Activated CD4-positive, alpha-beta T cell treated with anti-CD3 and anti-CD28 coated beads, Interleukin-2, amount 10 ng/mL, durations not matched to agents 7 days and 5 days (primary cell): Measurements from ENCODE around the gene ZNF580. TPM values are rescaled to one million over a fixed set of nuclear protein-coding genes. Genes with fewer than 3 reads are reported as not detected.
A peak's percentile ranks its signal among the peaks of the same experiment; 100 is the strongest.

Experiments used
- CTCF ChIA-PET: fragments of 350-600 bp; sonication (Branson Sonifier 250); formaldehyde crosslinking; loops from one replicate; lab custom pipeline; 2021; ENCODE audit warnings: antibody characterized with exemption; lab: Charles Lee
- POLR2A ChIA-PET: fragments of 350-600 bp; sonication (Branson Sonifier 250); formaldehyde crosslinking; loops from one replicate; lab custom pipeline; 2021; ENCODE audit warnings: antibody characterized with exemption; lab: Charles Lee
- DNase-seq: peaks from one replicate; pipeline ENCODE4 v3.0.0-alpha.2; 2020
- H3K27ac Mint-ChIP-seq: one replicate; pipeline ENCODE4 v1.8.0; 2021; ENCODE audit warnings: mild to moderate bottlenecking, moderate library complexity, mixed read lengths
- H3K27me3 Mint-ChIP-seq: one replicate; pipeline ENCODE4 v1.8.0; 2021; ENCODE audit warnings: mixed read lengths
- H3K36me3 Mint-ChIP-seq: one replicate; pipeline ENCODE4 v1.8.0; 2021; ENCODE audit warnings: low read depth, mixed read lengths
- H3K4me1 Mint-ChIP-seq: one replicate; pipeline ENCODE4 v1.8.0; 2021; ENCODE audit warnings: mixed read lengths
- H3K4me3 Mint-ChIP-seq: one replicate; pipeline ENCODE4 v1.8.0; 2021; ENCODE audit warnings: mild to moderate bottlenecking, moderate library complexity, mixed read lengths
- H3K9me3 Mint-ChIP-seq: one replicate; pipeline ENCODE4 v1.8.0; 2021; ENCODE audit warnings: mixed read lengths
- total RNA-seq, 2 experiments: library from RNA; stranded (reverse); gene quantifications; one replicate each; pipeline ENCODE4 v1.2.3, GENCODE V29; 2021

ZNF580 gene
- total RNA-seq, 2 experiments from 2014 or later = 44.6 to 45.9 TPM

DNA sequence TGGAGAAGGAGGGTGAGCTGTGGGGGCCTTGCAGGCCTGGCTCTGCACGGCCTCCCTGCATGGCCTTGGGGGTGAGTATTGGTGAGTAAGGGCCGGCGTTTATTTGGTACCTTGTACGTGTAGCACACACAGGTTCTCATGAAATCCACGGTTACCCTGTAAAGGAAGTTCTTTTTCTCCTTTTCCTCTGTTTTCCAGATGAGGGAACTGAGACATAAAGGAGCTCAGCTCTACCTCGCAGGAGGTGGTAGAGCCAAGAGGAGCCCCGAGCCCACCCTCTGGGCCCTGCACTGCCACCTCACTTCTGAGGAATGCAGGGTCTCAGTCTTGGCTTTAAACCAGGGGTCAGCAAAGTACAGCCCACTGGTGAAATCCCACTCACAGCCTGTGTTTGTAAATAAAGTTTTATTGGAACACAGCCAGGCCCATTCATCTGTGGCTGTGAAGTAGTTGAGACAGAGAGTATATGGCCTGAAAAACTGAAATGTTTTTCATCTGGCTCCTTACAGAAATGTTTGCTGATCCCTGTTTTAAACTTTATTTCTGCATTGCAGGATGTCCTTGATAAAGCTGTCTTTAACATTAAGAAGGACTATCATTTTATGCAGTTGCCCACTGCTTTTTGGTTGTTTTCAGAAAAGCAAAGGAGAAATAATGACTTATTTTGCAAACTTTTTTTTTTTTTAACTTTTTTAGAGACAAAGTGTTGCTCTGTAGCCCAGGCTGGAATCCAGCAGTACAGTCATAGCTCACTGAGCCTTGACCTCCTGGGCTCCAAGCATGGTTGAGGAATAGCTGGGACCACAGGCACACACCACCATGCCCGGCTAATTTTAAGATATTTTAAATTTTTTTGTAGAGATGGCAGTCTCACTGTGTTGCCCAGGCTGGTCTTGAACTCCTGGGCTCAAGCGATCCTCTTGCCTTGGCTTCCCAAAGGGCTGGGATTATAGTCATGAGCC, 40.6 kb downstream of the ZNF580 start:
- H3K4me3 Mint-ChIP-seq = no peak overlapping the region
- POLR2A ChIA-PET = no interaction called here
- DNase-seq = no peak
- no peaks in the 10 kb centered on the region for H3K27me3 Mint-ChIP-seq
- H3K36me3 Mint-ChIP-seq = peaks cover 27% of the 10 kb centered on the region
- peaks cover 31% of the 10 kb centered on the region for H3K4me1 Mint-ChIP-seq
- no peaks in the 10 kb centered on the region for H3K9me3 Mint-ChIP-seq
- no peak overlapping the region for H3K27ac Mint-ChIP-seq
- CTCF ChIA-PET = interaction anchor here (1.2 kb wide), 2 partner anchors 10 to 27 kb away, joined by 3 to 4 read pairs; no protein-coding TSS in a partner anchor

DNA sequence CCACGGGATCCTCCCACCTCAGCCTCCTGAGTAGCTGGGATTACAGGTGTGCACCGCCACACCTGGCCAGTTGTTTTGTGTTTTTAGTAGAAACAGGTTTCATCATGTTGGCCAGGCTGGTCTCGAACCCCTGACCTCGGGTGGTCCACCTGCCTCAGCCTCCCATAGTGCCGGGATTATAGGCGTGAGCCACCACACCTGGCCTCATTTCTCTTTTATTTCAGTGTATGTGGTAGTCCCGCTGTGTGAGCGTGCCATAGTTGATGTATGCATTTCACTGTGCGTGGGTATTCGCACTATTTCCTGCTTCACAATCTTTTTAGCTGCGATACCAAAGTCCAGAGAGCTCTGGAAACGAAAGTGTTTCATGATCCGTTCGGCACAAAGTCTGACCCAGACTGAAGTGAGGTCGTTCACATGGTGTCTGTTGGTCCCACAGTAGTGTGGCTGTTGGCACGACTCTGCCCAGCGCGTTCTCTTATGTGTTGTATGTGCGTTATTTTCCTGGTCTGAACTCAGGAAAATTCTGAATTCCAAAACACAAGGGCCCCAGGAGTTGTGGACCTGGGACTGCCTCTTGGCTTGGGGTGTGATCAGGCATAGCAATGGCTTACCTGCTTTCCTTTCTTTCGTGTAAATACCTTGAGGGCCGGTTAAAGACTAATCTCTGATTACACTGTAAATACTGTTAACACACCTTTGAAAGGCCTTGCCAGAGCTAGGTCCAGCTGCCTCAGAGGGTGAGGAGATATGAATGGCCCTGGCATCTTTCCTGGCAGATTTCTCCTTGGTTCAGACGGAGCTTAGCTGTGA, 42.9 kb downstream of the ZNF580 start:
- Mint-ChIP-seq H3K4me3 (no peak overlapping the region), H3K36me3 (peaks cover 12% of the 10 kb centered on the region), H3K27ac (no peak overlapping the region), H3K4me1 (peaks cover 15% of the 10 kb centered on the region), H3K27me3 (no peaks in the 10 kb centered on the region), H3K9me3 (no peaks in the 10 kb centered on the region)
- DNase-seq = no peak
- ChIA-PET POLR2A (interaction anchor here (1.1 kb wide), 1 partner anchor 413 kb away, joined by 4 read pairs; no protein-coding TSS in a partner anchor), CTCF (no interaction called here)

DNA sequence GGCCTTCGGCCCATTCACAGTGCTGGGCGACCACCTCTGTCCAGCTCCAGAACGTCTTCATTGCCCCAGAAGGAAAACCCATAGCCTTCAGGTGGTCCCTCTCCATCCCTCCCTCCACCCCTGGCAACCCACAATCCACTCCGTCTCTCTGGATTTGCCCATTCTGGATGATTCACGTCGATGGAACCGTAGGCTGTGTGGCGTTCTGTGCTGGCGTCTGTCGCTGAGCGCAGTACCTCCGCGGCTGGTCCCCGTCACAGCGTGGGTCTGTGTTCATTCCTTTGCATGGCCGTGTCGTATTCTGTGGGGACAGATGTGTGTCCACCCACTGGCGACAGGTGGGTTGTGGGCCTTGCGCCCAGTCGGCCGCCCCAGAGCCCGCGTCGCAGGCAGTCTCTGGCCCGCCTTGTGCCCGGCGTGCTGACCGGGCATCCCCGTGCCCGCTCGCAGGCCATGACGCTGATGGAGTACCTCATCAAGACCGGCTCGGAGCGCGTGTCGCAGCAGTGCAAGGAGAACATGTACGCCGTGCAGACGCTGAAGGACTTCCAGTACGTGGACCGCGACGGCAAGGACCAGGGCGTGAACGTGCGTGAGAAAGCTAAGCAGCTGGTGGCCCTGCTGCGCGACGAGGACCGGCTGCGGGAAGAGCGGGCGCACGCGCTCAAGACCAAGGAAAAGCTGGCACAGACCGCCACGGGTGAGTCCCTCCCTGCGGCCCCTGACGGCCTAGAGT, 44.3 kb downstream of the ZNF580 start:
- ChIA-PET CTCF (interaction anchor here (0.6 kb wide), 1 partner anchor 86 kb away, joined by 3 read pairs; the partner anchor contains the start of gene FIZ1), POLR2A (no interaction called here)
- Mint-ChIP-seq H3K27me3 (no peaks in the 10 kb centered on the region), H3K9me3 (no peaks in the 10 kb centered on the region), H3K36me3 (peaks cover 12% of the 10 kb centered on the region), H3K4me3 (no peak overlapping the region), H3K27ac (no peak overlapping the region), H3K4me1 (peaks cover 3% of the 10 kb centered on the region)
- DNase-seq = no peak

DNA sequence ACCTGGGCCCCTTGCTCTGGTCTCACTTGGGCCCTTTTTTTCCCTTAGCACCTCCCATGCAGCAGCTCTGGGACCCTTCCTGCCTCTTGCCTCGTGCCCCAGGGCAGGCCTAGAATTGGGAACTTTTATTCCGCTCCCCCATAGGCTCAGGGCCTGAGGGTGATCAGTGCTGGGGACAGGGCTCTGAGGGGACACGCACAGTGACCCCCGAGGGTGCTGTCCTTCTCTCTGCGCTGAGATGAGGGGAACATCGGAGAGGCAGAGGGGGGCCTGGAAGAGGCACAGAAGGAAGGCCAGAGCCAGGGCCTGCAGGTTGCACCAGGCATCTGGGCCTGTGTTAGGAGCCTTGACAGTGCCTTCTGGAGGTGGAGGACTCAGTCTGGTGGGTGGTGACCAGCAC, 45.0 kb downstream of the ZNF580 start:
- Mint-ChIP-seq H3K4me1 (peaks cover 3% of the 10 kb centered on the region), H3K27me3 (no peaks in the 10 kb centered on the region), H3K9me3 (no peaks in the 10 kb centered on the region), H3K36me3 (peaks cover 15% of the 10 kb centered on the region), H3K4me3 (no peak overlapping the region), H3K27ac (no peak overlapping the region)
- CTCF ChIA-PET = interaction anchor here (0.6 kb wide), 1 partner anchor 87 kb away, joined by 3 read pairs; the partner anchor contains the start of gene FIZ1
- DNase-seq = no peak
- POLR2A ChIA-PET = no interaction called here

DNA sequence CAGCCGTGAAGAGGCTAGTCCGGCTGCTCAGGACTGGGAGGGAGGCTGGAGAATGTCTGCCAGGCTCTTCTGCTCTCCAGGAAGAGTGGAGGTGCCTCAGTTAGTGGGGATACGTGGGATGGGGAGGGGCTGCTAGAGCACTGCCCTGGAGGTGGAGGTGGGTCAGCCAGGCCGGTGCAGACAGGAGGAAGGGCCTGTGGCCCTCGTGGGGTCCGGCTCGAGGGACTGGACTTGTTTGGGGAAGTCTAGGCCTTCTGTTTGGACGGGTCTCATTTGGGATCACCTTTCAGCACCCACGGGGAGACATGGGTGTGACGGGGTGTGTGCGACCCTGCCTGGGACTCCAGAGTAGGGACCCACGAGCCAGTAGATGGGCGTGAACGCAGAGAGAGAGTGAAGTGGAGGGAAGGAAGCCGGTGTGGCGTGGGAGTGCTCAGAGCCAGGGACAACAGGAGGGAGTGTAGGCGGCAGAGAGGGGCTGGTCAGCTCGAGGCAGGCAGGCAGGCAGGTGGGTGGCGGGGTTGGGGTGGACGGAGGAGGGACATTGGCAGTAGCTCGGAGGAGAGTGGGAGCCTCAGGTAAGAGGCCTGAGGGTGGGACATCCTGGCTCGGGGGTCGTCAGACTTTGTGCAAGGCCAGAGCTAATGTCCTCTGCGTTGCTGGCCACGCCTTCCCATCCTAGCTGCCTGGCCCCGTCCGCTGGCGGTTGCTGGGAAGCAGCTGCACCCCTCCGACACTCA, 45.7 kb downstream of the ZNF580 start:
- ChIA-PET POLR2A (no interaction called here), CTCF (no interaction called here)
- Mint-ChIP-seq H3K4me3 (no peak overlapping the region), H3K4me1 (peaks cover 3% of the 10 kb centered on the region), H3K27me3 (no peaks in the 10 kb centered on the region), H3K27ac (no peak overlapping the region), H3K36me3 (peaks cover 15% of the 10 kb centered on the region), H3K9me3 (no peaks in the 10 kb centered on the region)
- no peak for DNase-seq

DNA sequence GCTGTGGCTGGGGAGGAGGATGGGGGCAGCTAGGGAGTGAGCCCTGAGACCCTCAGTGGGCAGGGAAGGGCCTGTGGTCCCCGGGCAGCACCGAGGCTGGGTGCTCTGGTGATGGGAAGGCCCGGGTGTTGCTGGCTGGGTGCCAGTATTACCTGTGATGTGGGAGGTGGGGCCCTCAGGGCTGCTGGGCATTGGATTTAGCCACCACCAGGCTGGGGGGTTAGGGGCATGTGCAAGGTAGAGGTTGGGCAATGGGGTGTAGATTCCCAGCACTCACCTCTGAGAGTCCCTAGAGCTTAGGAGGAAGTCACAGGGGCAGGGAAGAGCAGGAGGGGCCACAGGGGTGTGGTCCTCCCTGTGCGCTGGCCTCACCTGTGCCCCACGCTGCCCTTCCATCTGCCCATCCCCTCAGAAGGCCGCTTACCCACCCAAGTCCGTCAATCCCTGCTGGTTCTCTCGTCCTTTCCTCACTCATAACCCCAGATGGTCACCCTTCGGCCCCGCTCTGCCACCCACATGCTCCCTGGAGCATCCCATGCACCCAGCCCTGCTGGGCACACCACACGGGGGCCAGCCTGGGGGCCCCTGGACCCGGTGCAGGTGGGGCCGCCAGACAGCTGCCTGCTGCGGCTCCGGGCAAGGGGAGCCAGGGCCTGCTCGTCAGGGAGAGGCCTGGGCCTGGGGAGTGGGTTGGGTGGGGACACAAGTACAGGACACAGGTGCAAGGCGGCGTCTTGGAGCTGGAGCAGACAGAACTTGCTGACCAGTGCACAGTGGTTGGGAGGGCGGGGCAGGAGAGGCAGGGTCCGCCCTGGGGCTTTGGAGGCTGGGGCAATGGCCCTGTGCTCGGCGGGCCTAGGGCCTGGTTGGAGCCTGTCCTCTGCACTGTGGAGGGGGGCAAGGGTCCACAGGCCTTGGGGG, 46.7 kb downstream of the ZNF580 start:
- Mint-ChIP-seq H3K27me3 (no peaks in the 10 kb centered on the region), H3K4me1 (peaks cover 3% of the 10 kb centered on the region), H3K9me3 (no peaks in the 10 kb centered on the region), H3K36me3 (peaks cover 15% of the 10 kb centered on the region), H3K4me3 (no peak overlapping the region), H3K27ac (peak overlapping the region; percentile 36)
- CTCF ChIA-PET = no interaction called here
- DNase-seq = no peak
- POLR2A ChIA-PET = no interaction called here

DNA sequence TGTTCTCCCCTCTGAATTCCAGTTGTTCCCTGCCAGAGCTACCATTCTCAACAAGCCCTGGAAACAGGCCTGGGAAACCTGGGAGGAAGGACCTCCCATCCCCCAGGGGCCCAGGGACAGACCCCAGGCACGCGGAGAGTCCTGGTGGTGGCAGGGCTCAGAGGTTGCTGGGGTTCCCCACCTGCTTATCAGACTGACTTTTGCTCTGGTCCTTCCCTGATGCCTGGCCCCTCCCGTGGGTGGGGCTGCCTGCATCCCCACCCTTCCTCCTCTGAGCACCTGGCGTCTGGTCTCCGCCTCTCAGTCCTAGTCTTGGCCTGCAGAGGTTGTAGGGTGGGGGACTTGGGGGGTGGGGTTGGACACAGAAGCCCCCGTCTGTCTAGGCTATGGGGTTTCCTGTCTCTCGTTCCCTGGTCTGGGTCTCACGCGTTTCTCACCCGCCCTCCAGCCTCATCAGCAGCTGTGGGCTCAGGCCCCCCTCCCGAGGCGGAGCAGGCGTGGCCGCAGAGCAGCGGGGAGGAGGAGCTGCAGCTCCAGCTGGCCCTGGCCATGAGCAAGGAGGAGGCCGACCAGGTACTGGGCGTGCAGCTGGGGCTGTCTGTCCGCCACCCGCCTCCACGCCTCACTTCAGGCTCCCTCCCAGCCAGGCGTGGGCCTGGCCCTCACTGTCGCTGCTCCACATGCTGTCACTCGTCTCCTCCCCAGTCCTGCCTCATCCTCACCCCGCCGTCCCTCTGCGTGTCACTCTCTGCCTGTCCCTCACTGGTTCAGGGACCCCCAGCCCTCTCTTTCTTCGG, 47.8 kb downstream of the ZNF580 start:
- peaks cover 3% of the 10 kb centered on the region for H3K4me1 Mint-ChIP-seq
- no peak for DNase-seq
- POLR2A ChIA-PET = no interaction called here
- peaks cover 17% of the 10 kb centered on the region for H3K36me3 Mint-ChIP-seq
- CTCF ChIA-PET = no interaction called here
- no peak overlapping the region for H3K4me3 Mint-ChIP-seq
- no peaks in the 10 kb centered on the region for H3K9me3 Mint-ChIP-seq
- H3K27me3 Mint-ChIP-seq = no peaks in the 10 kb centered on the region
- peak overlapping the region; percentile 41 for H3K27ac Mint-ChIP-seq

DNA sequence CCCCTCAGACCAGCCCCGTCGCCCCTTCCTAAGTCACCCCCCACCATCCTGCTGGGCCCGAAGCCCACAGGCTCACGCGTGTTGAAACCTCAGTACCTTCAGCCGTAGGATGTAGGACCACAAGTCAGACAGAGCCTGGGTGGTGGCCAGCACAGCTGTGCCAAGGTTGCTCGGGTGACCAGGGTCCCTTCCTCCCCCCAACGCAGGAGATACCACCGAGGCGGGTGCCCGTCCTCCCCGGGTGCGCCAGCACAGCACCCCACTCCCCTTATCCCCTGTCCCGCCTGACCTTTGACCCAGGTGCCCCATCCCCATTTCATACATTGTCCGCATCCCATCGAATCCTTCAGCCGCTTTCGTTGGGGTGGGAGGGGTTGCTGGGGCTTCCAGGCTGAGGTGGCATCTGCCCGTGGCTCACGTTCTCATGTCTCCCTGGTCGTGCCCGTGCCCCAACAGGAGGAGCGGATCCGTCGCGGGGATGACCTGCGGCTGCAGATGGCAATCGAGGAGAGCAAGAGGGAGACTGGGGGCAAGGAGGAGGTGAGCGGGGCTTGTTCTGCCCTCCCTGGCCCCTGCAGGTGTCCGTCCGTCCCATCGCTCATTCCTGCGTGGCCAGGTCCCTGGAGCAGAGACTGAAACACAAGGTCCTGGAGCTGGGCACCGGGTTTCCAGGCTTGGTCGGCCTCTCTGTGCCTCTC, 48.8 kb downstream of the ZNF580 start:
- POLR2A ChIA-PET = no interaction called here
- H3K36me3 Mint-ChIP-seq = peaks cover 20% of the 10 kb centered on the region
- no peaks in the 10 kb centered on the region for H3K27me3 Mint-ChIP-seq
- no peak overlapping the region for H3K4me3 Mint-ChIP-seq
- H3K9me3 Mint-ChIP-seq = no peaks in the 10 kb centered on the region
- peaks cover 3% of the 10 kb centered on the region for H3K4me1 Mint-ChIP-seq
- no peak for DNase-seq
- CTCF ChIA-PET = no interaction called here
- H3K27ac Mint-ChIP-seq = no peak overlapping the region

DNA sequence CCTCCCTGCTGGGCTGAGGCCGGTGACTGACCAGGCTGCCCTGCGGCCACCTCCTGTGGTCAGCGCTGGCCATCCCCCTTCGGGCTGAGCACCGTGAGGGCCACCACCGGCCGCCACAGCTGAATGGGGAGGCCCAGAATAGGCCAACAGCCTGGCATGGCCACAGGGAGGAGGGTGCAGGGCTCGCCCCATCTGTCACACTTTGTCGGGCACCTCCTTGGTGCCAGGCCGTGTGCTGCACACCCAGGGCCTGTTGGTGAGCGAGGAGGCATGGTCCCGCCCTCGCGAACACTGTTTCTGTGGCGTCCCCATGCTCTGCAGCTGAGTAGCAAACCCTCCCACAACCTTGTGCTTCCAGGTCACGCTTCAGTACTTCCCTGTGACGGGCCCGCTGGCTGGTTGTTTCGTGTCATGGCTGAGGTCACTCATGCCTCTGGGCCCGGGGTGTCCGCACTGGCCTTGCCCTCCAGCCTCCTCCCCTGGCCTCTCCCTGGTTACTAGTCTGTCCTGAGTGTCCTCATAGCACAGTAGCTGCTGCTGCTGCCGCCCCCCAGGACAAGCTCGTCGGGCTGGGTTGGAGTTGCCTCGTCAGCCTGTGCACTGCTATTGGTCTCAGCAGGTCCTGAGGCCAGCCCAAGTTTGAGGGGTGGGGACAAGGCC, 49.4 kb downstream of the ZNF580 start:
- peaks cover 20% of the 10 kb centered on the region for H3K36me3 Mint-ChIP-seq
- DNase-seq = no peak
- CTCF ChIA-PET = interaction anchor here (0.6 to 1.3 kb wide), 2 partner anchors 173 to 1243 kb away, joined by 3 read pairs; no protein-coding TSS in a partner anchor
- no peak overlapping the region for H3K4me3 Mint-ChIP-seq
- H3K27ac Mint-ChIP-seq = no peak overlapping the region
- no peaks in the 10 kb centered on the region for H3K27me3 Mint-ChIP-seq
- POLR2A ChIA-PET = no interaction called here
- H3K9me3 Mint-ChIP-seq = no peaks in the 10 kb centered on the region
- peaks cover 3% of the 10 kb centered on the region for H3K4me1 Mint-ChIP-seq
